ENCODE measurements around the gene SLC2A4RG. TPM values are rescaled to one million over a fixed set of nuclear protein-coding genes. Genes with fewer than 3 reads are reported as not detected.

The SLC2A4RG gene
- total and polyA plus RNA-seq, 2 of the 13 experiments (the other 11 are each of a cell fraction or from before 2014, with no cell fraction given) = 91.4 to 95.9 TPM

DNA sequence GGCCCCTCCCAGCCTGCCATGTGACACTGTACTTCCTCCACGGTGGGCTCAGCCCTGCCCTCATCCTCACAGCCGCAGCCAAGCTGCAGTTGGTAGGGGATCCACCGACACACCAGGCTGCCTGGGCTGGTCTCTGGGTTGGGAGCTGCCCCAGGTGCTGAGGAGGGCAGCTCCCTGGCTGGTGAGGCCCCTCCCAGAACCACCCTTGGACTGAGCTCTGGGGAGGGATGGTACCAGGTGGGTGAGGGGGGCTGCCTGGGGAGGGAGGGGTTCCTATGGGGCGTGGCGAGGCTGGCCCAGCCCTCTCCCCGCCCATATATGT, 43.3 kb upstream of the SLC2A4RG start (continued):
- TF ChIP-seq SNAPC2 (CRISPR knock-in tag; IDR thresholded peaks at IDR 0.05) (no peak), ZSCAN21 (CRISPR knock-in tag; IDR thresholded peaks at IDR 0.05; ENCODE audit: borderline replicate concordance) (no peak; the same call in 1 of the 2 replicates), HNRNPH1 (optimal IDR thresholded peaks at IDR 0.05; ENCODE audit: low read depth, low read length) (peak; percentile 25), GLMP (CRISPR knock-in tag; IDR thresholded peaks at IDR 0.05; ENCODE audit: borderline replicate concordance) (no peak), FIP1L1 (IDR thresholded peaks at IDR 0.05; ENCODE audit: borderline replicate concordance, insufficient read depth, low read depth, low read length) (no peak), ZNF691 (CRISPR knock-in tag; IDR thresholded peaks at IDR 0.05; ENCODE audit: borderline replicate concordance, low read depth) (peak; percentile 38; the same call in 1 of the 2 replicates), MAZ (IDR thresholded peaks at IDR 0.05; ENCODE audit: borderline replicate concordance, low read depth, low read length) (no peak), MAZ (CRISPR knock-in tag; IDR thresholded peaks at IDR 0.05; ENCODE audit: low read depth) (0 out of 2 replicates have a peak, but pooled peaks have one; percentile 2)
- TF ChIP-seq, protein P1, sequence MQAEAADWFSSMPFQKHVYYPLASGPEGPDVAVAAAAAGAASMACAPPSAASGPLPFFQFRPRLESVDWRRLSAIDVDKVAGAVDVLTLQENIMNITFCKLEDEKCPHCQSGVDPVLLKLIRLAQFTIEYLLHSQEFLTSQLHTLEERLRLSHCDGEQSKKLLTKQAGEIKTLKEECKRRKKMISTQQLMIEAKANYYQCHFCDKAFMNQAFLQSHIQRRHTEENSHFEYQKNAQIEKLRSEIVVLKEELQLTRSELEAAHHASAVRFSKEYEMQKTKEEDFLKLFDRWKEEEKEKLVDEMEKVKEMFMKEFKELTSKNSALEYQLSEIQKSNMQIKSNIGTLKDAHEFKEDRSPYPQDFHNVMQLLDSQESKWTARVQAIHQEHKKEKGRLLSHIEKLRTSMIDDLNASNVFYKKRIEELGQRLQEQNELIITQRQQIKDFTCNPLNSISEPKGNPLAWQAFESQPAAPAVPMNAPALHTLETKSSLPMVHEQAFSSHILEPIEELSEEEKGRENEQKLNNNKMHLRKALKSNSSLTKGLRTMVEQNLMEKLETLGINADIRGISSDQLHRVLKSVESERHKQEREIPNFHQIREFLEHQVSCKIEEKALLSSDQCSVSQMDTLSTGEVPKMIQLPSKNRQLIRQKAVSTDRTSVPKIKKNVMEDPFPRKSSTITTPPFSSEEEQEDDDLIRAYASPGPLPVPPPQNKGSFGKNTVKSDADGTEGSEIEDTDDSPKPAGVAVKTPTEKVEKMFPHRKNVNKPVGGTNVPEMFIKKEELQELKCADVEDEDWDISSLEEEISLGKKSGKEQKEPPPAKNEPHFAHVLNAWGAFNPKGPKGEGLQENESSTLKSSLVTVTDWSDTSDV (CRISPR knock-in tag; IDR thresholded peaks at IDR 0.05) = no peak
- TF ChIP-seq, protein P2, sequence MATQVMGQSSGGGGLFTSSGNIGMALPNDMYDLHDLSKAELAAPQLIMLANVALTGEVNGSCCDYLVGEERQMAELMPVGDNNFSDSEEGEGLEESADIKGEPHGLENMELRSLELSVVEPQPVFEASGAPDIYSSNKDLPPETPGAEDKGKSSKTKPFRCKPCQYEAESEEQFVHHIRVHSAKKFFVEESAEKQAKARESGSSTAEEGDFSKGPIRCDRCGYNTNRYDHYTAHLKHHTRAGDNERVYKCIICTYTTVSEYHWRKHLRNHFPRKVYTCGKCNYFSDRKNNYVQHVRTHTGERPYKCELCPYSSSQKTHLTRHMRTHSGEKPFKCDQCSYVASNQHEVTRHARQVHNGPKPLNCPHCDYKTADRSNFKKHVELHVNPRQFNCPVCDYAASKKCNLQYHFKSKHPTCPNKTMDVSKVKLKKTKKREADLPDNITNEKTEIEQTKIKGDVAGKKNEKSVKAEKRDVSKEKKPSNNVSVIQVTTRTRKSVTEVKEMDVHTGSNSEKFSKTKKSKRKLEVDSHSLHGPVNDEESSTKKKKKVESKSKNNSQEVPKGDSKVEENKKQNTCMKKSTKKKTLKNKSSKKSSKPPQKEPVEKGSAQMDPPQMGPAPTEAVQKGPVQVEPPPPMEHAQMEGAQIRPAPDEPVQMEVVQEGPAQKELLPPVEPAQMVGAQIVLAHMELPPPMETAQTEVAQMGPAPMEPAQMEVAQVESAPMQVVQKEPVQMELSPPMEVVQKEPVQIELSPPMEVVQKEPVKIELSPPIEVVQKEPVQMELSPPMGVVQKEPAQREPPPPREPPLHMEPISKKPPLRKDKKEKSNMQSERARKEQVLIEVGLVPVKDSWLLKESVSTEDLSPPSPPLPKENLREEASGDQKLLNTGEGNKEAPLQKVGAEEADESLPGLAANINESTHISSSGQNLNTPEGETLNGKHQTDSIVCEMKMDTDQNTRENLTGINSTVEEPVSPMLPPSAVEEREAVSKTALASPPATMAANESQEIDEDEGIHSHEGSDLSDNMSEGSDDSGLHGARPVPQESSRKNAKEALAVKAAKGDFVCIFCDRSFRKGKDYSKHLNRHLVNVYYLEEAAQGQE (IDR thresholded peaks at IDR 0.05; ENCODE audit: borderline replicate concordance in 1 of 2, low read depth in 1 of 2, low read length in 2 of 2) = peak in 1 of 2 experiments; percentile 31; a peak in 1 of 4 replicates
- TF ChIP-seq, protein P3, sequence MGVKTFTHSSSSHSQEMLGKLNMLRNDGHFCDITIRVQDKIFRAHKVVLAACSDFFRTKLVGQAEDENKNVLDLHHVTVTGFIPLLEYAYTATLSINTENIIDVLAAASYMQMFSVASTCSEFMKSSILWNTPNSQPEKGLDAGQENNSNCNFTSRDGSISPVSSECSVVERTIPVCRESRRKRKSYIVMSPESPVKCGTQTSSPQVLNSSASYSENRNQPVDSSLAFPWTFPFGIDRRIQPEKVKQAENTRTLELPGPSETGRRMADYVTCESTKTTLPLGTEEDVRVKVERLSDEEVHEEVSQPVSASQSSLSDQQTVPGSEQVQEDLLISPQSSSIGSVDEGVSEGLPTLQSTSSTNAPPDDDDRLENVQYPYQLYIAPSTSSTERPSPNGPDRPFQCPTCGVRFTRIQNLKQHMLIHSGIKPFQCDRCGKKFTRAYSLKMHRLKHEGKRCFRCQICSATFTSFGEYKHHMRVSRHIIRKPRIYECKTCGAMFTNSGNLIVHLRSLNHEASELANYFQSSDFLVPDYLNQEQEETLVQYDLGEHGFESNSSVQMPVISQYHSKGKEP (CRISPR knock-in tag; IDR thresholded peaks at IDR 0.05) = no peak

All from HepG2 (cell line).